ENCODE results near the gene RPL3.
A peak's percentile ranks its signal among the peaks of the same experiment; 100 is the strongest.

The RPL3 gene

DNA sequence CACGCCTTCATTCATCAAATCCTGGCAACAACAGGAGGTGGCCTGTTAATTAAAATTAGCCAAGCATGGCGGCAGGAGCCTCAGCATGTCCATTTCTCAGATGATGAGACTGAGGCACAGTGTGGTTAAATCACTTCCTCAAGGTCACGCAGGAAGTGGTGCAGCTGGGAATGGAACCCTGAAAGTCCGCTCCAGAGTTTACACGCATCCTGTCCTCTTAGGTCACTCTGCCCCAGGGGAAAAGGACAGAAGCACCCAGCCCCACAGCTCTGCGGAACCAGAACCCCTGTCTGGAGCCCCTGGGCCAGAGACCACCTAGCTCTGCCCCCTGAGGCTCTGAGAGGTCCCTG lies 19.6 kb downstream of the RPL3 start:
- DNase-seq (ENCODE audit: low spot score): no peak

DNA sequence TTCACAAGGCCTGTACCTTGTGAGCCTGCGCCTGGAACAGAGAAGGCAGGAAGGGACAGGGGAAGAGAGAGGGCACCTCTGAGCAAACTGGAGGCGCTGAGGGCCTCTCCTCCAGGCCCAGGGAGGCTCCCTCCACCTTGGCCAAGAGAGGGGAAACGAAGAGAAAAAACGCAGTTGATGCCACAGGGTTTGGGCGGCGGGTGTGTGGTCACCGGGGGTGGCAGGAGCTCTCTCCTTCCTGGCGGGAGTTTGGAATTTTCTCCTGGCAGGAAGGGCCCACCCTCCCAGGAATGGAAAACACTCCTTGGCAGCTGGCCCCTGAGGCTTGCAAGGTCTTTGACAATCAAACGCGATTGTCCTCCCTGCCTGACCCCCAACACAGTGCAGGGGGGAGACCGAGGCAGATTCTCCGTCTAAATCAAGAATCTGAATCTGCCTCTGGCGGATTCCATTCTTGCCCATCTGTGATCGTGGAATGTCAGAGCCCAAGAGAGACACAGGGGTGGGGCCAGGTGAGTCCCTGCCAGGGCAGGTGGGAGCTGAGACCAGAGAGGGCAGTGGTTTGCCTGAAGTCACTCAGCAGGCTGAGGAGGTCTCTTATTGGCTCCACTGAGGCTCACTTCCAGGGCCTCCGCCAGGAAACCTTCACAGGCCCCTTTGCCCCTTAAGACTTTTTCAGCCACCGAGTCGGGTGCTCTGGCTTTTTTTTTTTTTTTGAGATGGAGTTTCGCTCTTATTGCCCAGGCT lies 21.0 kb downstream of the RPL3 start:
- DNase-seq (ENCODE audit: low spot score): no peak

GRCh38 chr22:39297490-39298240 lies 21.8 kb downstream of the RPL3 start:
- DNase-seq (ENCODE audit: low spot score): no peak

GRCh38 chr22:39296981-39297489 lies 22.4 kb downstream of the RPL3 start:
- no peak for DNase-seq (ENCODE audit: low spot score)

DNA sequence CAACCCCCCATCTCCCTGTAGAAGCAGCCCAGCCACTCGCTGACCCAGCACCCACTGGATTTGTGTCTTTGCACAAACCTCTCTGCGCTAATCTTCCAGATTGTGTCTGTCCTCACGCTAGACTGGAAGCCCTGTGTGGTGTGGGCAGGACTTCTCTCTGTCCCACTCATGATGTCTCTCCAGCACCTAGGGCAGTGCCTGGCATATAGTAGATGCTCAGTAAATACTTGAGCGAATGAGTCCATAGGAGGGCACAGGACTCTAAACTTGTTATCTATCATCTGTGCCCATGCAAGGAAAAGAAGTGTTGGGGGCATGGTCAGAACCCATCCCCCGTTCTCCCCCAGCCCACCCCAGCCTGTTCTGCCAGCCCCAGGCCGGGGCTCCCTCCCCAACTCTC lies 22.9 kb downstream of the RPL3 start:
- DNase-seq (ENCODE audit: low spot score): no peak

DNA sequence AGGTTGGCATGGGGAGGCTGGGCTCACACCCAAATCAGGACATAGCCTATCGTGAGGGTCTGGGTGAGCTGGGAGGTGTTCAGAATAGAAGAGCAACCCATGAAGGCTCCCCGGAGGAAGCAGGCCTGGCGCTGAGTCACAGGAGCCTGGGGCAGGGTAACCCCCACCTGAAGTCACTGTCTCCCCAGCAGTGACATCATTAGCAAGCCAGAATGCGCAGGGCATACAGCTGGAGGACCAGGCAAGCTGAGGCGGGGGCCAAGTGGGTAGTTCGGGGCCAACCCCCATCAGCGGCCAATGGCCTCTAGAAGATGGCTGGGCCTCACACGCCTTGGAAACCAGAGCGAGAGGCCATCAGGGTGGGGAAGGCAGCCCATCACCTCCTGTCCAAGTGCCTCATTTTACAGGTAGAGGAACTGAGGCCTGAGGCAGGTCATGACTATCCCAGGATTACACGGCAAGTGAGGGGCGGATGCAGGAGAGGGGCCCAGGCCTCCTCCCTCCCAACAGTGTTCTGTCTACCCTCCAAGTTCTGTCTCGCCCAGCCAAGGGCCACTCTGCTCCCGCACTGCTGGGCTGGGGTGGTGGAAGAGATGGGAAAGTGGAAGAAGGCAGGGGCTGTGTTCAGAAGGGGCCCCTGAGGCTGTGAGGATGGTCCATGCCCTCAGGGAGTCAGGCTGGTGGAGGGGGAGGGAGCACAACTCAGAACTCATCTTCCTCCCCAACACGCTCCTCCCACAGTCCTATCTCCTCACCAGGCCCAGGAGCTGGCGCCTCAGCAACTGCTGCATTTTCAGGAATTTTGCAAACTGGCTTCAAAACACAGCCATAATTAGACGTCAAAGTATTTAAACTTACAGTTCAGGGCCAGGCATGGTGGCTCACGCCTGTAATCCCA lies 24.6 kb downstream of the RPL3 start:
- DNase-seq (ENCODE audit: low spot score): no peak

- no peak for DNase-seq (ENCODE audit: low spot score)
Measured at GRCh38 chr22:39293766-39294368, 25.6 kb downstream of the RPL3 start.

- DNase-seq (ENCODE audit: low spot score): peak; percentile 89
Measured at GRCh38 chr22:39292561-39293074, 26.8 kb downstream of the RPL3 start.

- peak; percentile 77 for DNase-seq (ENCODE audit: low spot score)
Measured at GRCh38 chr22:39292031-39292462, 27.4 kb downstream of the RPL3 start.

GRCh38 chr22:39291523-39291922 lies 27.9 kb downstream of the RPL3 start:
- DNase-seq (ENCODE audit: low spot score): no peak

DNA sequence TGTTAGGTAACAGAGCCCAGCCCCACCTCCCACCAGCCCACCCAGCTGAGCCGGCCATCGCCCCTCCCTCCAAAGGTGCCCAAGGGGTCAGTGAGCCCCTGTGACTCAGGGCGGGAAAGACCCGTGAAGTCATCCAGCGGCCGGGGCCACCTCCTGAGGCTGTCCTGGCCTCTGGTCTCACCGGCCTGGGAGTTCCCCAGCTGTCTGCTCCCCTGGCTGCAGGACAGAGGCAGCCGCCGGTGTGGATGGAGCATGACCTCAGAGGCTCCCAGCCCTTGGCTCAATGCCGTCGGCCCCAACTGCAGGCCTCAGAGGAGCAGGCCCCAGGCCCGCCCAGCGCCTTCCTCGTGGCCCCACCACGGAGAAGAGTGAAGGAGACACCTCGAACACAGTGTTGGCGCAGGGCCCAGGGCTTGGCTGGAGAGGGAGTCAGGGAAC lies 28.7 kb downstream of the RPL3 start:
- DNase-seq (ENCODE audit: low spot score): no peak

DNA sequence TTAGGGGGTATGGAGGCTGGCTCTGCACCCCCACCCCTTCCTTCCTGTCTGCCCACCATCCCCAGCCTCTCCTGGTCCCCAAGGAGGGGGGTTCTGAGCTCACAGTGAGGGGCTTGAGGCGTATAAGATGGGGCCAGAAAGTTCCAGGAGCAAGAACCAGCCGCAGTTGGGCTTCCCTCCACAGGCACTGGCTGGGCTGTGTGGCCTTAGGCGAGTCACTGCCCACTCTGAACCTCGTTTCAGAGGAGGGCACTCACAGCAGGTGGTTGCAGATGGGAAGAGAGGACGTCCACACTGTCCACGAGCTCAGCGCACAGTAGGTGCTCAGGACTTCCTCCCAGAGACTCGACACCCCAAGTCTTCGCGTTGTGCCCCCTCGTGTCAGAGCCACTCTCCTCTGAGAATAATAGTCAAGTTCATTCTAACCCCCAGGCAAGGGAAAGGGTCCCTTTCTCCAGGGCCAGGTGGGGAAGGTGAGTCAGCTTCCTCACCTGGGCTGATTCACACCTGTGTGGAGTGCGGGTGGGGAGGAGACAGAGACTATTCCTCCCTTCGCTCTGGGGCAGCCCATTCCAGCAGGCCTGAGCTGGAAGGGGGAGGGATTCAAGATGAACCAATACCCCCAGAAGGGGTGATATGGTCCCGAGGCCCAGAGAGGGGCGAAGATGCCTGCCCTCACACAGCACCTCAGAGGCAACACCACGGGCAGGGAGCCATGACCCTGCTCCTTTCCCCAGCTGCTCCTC lies 29.3 kb downstream of the RPL3 start:
- DNase-seq (ENCODE audit: low spot score): no peak

DNA sequence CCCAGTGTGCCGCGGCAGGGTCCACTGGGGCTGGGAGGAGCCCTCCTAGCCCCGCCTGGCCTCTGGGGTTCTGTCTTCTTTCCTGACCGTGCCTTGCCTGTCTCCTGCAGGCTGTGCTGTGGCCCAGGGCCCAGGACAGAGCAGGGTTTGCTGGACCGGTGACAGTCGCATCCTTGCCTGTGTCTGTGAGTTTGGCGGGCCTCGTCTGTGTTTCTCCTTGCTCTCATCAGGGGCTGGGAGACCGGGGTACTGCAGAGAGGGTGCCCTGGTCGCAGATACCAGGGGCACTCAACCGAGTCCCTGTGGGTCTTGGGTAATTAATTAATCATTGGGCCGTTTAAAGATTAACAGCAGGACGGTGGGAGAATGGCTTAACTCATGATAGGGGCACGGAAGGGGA lies 29.9 kb downstream of the RPL3 start:
- no peak for DNase-seq (ENCODE audit: low spot score)

DNA sequence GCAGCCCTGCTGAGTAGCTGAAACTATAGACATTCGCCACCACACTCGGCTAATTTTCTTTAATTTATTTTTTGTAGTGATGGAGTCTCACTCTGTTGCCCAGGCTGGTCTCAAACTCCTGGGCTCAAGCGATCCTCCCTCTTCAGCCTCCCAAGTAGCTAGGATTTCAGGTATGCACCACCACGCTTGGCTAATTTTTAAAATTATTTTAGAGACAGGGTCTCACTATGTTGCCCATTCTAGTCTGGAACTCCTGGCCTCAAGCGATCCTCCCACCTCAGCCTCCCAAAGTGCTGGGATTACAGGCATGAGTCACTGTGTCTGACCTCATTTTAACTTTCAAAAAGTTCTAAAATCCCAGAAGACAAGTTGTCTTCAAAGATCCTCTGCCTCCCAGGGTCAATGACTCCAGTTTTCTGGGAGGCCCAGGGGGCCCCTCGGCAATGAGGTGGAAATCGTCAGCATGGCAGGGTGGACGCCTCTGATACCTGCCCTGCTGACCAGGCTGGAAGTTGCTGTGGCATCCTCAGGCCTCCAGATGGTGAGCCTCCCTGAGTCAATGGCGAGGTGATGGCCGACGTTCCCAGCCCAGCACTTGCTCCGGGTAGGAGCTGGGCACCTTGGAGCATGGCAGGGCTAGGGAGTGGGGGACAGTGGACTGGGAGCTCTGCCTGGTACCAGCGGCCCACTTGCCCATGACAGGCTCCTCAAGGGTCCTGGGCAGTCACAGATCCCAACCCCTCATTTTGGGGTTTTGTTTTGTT lies 31.1 kb downstream of the RPL3 start:
- DNase-seq (ENCODE audit: low spot score): no peak

GRCh38 chr22:39287076-39287725 lies 32.2 kb downstream of the RPL3 start:
- DNase-seq (ENCODE audit: low spot score): no peak

DNA sequence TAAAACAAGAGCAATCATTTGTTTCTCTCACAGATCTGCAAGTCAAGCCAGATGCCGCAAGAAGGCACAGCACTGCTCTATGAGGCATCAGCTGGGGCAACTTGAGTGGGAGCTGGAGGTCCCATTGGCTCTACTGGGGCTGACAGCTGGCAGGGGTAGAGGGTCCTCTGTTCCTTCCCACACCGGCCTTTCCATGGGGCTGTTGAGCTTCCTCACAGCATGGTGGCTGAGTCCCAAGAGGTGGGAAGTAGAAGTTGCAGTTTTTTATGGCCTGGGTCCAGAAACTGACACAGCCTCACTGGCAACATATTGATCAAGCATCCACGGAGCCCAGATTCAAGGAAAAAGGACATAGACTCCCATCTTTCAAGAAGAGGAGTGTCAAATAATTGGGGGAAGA lies 34.4 kb downstream of the RPL3 start:
- no peak for DNase-seq (ENCODE audit: low spot score)

GRCh38 chr22:39284142-39284980 lies 35.1 kb downstream of the RPL3 start:
- DNase-seq (ENCODE audit: low spot score): no peak

GRCh38 chr22:39283322-39284141 lies 35.9 kb downstream of the RPL3 start:
- DNase-seq (ENCODE audit: low spot score): peak; percentile 23

Measured in LoVo (cell line).